ENCODE data around the gene DUS3L.

Gene DUS3L

GRCh38 chr19:5823579-5824281 is 32.8 kb upstream of the DUS3L start:
- no peaks in the 10 kb centered on the region for H3K36me3 ChIP-seq (ENCODE audit: control insufficient read depth, insufficient read depth, low read length)
- H3K27me3 ChIP-seq (replicated peaks; ENCODE audit: control insufficient read depth, insufficient read depth, low read length): no peaks in the 10 kb centered on the region
- no peak for DNase-seq (ENCODE audit: extremely low read depth, insufficient read length)
- no peak for TF ChIP-seq CTCF (IDR thresholded peaks at IDR 0.05; ENCODE audit: insufficient read depth, low read length, poor library complexity, severe bottlenecking)
- H3K4me3 ChIP-seq (replicated peaks; ENCODE audit: low read depth, low read length): no peak overlapping the region

DNA sequence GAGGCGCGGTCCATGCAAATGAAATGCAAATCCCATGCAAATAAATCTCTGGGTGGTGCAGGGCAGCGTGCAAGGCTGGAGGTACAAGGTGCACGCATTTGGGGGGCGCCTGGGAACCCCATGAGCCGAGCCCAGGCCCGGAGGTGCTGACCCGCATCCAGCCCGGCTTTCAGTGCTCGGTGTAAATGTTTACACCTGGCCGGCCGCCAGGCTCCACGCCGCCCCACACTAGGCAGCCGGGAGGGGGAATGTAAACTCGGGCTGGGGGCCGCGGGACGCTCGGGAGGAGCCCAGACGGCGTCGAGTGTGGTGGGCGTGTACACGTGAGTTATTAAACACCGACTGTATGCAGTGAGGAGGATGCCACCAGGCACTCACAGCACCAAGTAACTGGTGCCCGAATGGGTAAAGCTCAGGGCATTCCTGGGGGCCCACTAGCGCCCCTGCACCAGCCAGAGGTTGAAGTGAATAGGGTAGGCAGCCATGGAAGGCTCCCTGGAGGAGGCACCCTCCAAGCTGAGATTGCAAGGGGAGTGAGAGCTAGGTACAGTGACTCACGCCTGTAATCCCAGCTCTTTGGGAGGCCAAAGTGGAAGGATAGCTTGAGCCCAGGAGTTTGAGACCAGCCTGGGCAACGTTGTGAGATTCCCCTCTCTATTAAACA is 31.4 kb upstream of the DUS3L start:
- TF ChIP-seq CTCF (IDR thresholded peaks at IDR 0.05; ENCODE audit: insufficient read depth, low read length, poor library complexity, severe bottlenecking): no peak

DNA sequence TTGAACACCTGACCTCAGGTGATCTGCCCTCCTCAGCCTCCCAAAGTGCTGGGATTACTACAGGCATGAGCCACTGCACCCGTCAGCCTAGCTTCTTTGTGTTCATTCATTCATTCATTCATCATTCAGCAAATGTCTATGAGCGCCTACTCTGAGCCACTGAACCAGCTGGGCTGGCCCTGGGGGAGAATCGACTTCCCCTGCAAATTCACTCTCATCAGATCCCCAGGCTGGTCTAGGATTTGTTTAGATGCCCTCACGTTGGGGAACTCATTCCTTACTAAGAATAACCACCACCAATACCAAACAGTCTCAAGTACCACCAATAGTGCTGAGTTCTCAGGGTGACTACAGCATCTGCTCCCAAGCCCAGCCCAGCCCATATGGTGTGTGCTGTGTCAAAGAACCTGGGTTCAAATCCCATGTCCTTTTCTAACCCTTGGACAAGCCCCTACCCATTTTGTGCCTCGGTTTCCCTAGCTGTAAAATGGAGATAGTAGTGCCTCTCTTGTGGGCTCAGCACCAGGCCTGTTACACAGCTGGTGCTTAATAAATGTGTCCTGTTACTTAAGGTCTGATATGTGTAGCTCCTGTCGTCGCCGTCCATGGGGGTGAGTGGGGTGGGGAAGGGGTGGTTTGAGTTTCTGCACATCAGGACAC is 30.7 kb upstream of the DUS3L start:
- no peak overlapping the region for H3K4me3 ChIP-seq (replicated peaks; ENCODE audit: low read depth, low read length)
- no peaks in the 10 kb centered on the region for H3K36me3 ChIP-seq (ENCODE audit: control insufficient read depth, insufficient read depth, low read length)
- H3K27me3 ChIP-seq (replicated peaks; ENCODE audit: control insufficient read depth, insufficient read depth, low read length): no peaks in the 10 kb centered on the region
- TF ChIP-seq CTCF (IDR thresholded peaks at IDR 0.05; ENCODE audit: insufficient read depth, low read length, poor library complexity, severe bottlenecking): no peak
- DNase-seq (ENCODE audit: extremely low read depth, insufficient read length): no peak

More for the DNA sequence above, 31.4 kb upstream of the DUS3L start:
- Histone ChIP-seq H3K4me3 (replicated peaks; ENCODE audit: low read depth, low read length) (no peak overlapping the region), H3K27me3 (replicated peaks; ENCODE audit: control insufficient read depth, insufficient read depth, low read length) (no peaks in the 10 kb centered on the region), H3K36me3 (ENCODE audit: control insufficient read depth, insufficient read depth, low read length) (no peaks in the 10 kb centered on the region)
- no peak for DNase-seq (ENCODE audit: extremely low read depth, insufficient read length)

GRCh38 chr19:5820785-5821184 is 29.8 kb upstream of the DUS3L start:
- Histone ChIP-seq H3K36me3 (ENCODE audit: control insufficient read depth, insufficient read depth, low read length) (no peaks in the 10 kb centered on the region), H3K27me3 (replicated peaks; ENCODE audit: control insufficient read depth, insufficient read depth, low read length) (no peaks in the 10 kb centered on the region), H3K4me3 (replicated peaks; ENCODE audit: low read depth, low read length) (no peak overlapping the region)
- DNase-seq (ENCODE audit: extremely low read depth, insufficient read length): no peak
- TF ChIP-seq CTCF (IDR thresholded peaks at IDR 0.05; ENCODE audit: insufficient read depth, low read length, poor library complexity, severe bottlenecking): no peak

DNA sequence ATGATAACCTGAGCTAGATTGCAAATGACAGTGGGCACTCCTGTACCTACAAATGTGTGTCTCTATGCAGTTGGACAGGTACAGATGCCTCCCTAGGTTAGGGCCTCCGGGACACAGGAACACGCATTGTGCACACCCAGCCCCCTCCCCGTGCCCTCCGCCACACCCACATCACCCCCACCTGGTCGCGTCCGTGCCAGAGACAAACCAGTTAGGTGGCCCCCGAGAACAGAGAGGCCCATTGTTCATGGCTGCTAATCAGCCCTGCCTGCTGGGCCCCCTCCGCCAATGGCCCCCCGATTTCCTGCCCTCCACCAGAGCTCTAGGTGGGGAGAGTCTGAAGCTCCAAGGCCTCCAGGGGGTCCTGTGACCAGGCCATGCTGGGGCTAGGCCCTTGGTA is 27.6 kb upstream of the DUS3L start:
- Histone ChIP-seq H3K36me3 (ENCODE audit: control insufficient read depth, insufficient read depth, low read length) (no peaks in the 10 kb centered on the region), H3K4me3 (replicated peaks; ENCODE audit: low read depth, low read length) (no peak overlapping the region), H3K27me3 (replicated peaks; ENCODE audit: control insufficient read depth, insufficient read depth, low read length) (no peaks in the 10 kb centered on the region)
- no peak for TF ChIP-seq CTCF (IDR thresholded peaks at IDR 0.05; ENCODE audit: insufficient read depth, low read length, poor library complexity, severe bottlenecking)
- no peak for DNase-seq (ENCODE audit: extremely low read depth, insufficient read length)

All from GM06990 (cell line).